CD8-positive, alpha-beta memory T cell (primary cell): ENCODE data around the gene TES. TPM values are rescaled to one million over a fixed set of nuclear protein-coding genes. Genes with fewer than 3 reads are reported as not detected.

ENCODE experiments used
- CTCF ChIA-PET: fragments of 350-600 bp; sonication (Branson Sonifier 250); formaldehyde crosslinking; loops from one replicate; lab custom pipeline; 2021; ENCODE audit warnings: antibody characterized with exemption; lab: Charles Lee
- POLR2A ChIA-PET: fragments of 350-600 bp; sonication (Branson Sonifier 250); formaldehyde crosslinking; loops from one replicate; lab custom pipeline; 2021; ENCODE audit warnings: antibody characterized with exemption; lab: Charles Lee
- DNase-seq, 5 donors: peaks; one replicate each; pipeline versions ENCODE4 v3.0.0 to v3.0.0-alpha.2; 2020 to 2022; ENCODE audit warnings: mixed read lengths in 1 of 5
- H3K27ac ChIP-seq: one replicate; pipeline ENCODE4 v1.7.0; 2013; ENCODE audit warnings: low read depth, mild to moderate bottlenecking, low read length, moderate library complexity
- H3K27me3 ChIP-seq: 2 replicates; pipeline ENCODE4 v1.7.0; 2013; ENCODE audit warnings: low read length, mild to moderate bottlenecking; ENCODE audit not compliant: insufficient read depth, poor library complexity, severe bottlenecking
- H3K36me3 ChIP-seq: 2 replicates; pipeline ENCODE4 v1.7.0; 2013; ENCODE audit warnings: mild to moderate bottlenecking, low read length, moderate library complexity; ENCODE audit not compliant: insufficient read depth
- H3K4me1 ChIP-seq: 2 replicates; pipeline ENCODE4 v1.7.0; 2013; ENCODE audit warnings: mild to moderate bottlenecking, low read length, moderate library complexity; ENCODE audit not compliant: insufficient read depth
- H3K4me3 ChIP-seq: 2 replicates; pipeline ENCODE4 v1.7.0; 2013; ENCODE audit warnings: mild to moderate bottlenecking, low read length
- H3K9me3 ChIP-seq: 2 replicates; pipeline ENCODE4 v1.7.0; 2013; ENCODE audit warnings: mild to moderate bottlenecking, low read length
- H3K27ac Mint-ChIP-seq, 8 donors: one replicate each; pipeline ENCODE4 v1.8.0; 2020 to 2021; ENCODE audit warnings: mixed read lengths in 8 of 8, mild to moderate bottlenecking in 6 of 8, inconsistent platforms in 3 of 8, moderate library complexity in 3 of 8
- H3K27me3 Mint-ChIP-seq, 2 donors: one replicate each; pipeline ENCODE4 v1.8.0; 2020 to 2021; ENCODE audit warnings: mixed read lengths in 2 of 2, mild to moderate bottlenecking in 1 of 2, moderate library complexity in 1 of 2
- H3K36me3 Mint-ChIP-seq, 3 donors: one replicate each; pipeline ENCODE4 v1.8.0; 2020 to 2021; ENCODE audit warnings: mixed read lengths in 3 of 3, inconsistent platforms in 1 of 3, mild to moderate bottlenecking in 1 of 3
- H3K4me1 Mint-ChIP-seq, 3 donors: one replicate each; pipeline ENCODE4 v1.8.0; 2020 to 2021; ENCODE audit warnings: mixed read lengths in 3 of 3, inconsistent platforms in 1 of 3, mild to moderate bottlenecking in 1 of 3
- H3K4me3 Mint-ChIP-seq, 7 donors: one replicate each; pipeline ENCODE4 v1.8.0; 2020 to 2021; ENCODE audit warnings: mixed read lengths in 7 of 7, mild to moderate bottlenecking in 6 of 7, moderate library complexity in 4 of 7, inconsistent platforms in 2 of 7
- H3K9me3 Mint-ChIP-seq, 5 donors: one replicate each; pipeline ENCODE4 v1.8.0; 2020 to 2022; ENCODE audit warnings: mixed read lengths in 5 of 5, mild to moderate bottlenecking in 3 of 5, moderate library complexity in 2 of 5, inconsistent platforms in 1 of 5
- polyA plus RNA-seq: library from polyadenylated mRNA; unstranded; fragments of 300-500 nt; fragmentation: Illumina TruSeq; gene quantifications from one replicate; pipeline ENCODE4 v1.2.3, GENCODE V29; 2021
- total RNA-seq, 2 experiments: library from RNA; stranded (reverse); gene quantifications; one replicate each; pipeline ENCODE4 v1.2.3, GENCODE V29; 2021

The TES gene
- total and polyA plus RNA-seq, 3 experiments from 2014 or later = 58.4 to 193 (median 59.0) TPM

DNA sequence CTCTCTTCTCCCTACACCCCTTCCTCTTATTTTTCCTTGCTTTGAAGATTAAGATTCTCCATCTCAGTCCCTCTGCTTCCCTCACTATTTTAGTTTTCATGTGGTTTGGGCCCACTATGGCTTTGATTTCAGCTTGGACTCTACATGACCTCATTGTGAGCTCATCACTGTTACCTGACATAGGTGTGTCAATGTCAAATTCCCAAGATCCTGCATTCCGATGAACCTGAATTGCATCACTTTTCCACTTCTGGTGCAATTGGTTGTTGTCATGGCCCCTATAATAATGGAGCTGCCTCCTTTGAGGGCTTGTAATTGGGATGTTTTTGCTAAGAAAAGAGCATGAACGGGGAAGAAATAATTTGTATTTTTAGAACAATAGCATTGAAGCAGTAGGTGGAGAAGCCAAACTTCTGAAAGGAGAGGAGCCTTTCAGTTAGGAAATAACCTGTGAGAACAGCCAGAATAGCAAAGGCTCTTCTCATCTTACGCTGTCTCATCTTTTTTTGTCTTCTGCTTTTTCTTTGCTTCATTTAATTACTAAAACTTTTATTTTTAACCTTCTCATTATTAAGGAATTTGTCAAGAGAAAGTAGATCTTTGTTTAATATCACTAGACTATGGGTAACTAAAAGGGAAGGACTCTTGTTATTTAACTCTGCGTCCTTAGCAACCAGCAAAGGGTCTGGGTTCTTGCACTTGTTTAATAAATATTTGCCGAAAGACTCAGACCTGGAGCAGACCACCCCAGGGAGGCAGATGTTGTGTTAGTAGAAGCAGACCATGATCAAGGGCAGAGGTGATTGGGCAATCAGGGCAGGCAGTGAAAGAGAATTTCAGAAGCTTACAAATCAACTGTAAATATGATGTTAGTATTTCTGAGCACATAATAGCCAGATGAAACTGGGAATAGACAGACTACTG is 95.4 kb downstream of the TES start:
- Histone ChIP-seq H3K4me3 (no peak overlapping the region), H3K27me3 (no peaks in the 10 kb centered on the region), H3K36me3 (no peaks in the 10 kb centered on the region), H3K9me3 (no peaks in the 10 kb centered on the region), H3K27ac (no peak overlapping the region), H3K4me1 (no peaks in the 10 kb centered on the region)
- DNase-seq = no peak
- ChIA-PET CTCF (no interaction called here), POLR2A (no interaction called here)
- Mint-ChIP-seq H3K9me3 (no peaks in the 10 kb centered on the region), H3K4me1 (no peaks in the 10 kb centered on the region), H3K4me3 (no peak overlapping the region), H3K27ac (no peak overlapping the region), H3K36me3 (no peaks in the 10 kb centered on the region), H3K27me3 (peaks cover 6 to 7% of the 10 kb centered on the region in 2 donors)

DNA sequence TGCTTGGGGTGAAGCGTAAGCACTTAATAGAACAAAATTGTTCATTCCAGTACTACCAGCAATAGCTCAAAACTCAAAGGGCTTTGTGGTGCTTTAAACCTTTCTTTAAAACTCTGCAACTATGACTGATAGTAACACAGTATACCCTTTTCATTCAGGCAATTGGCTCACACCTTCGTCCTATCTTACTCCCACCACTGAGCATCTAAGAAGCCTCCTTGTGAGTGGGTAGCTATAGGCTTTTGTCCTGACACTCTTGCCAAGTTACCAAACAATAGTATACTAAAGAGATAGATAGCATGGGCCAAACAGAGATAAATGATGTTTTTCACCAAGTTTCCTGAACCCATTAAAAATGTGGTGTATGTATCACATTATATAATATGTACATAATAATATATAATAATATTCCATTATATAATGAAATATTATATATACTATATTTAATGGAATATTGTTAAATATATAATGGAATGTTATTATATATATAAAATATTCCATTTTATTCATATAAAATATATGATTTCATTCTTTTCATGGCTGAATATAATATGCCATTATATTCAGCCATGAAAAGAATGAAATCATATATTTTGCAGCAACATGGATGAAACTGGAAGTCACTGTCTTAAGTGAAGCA is 96.2 kb downstream of the TES start:
- no peaks in the 10 kb centered on the region for H3K4me1 Mint-ChIP-seq
- Histone ChIP-seq H3K36me3 (no peaks in the 10 kb centered on the region), H3K27me3 (no peaks in the 10 kb centered on the region), H3K4me3 (no peak overlapping the region), H3K4me1 (no peaks in the 10 kb centered on the region), H3K9me3 (no peaks in the 10 kb centered on the region), H3K27ac (no peak overlapping the region)
- no peak overlapping the region for H3K4me3 Mint-ChIP-seq
- ChIA-PET CTCF (no interaction called here), POLR2A (no interaction called here)
- no peaks in the 10 kb centered on the region for H3K36me3 Mint-ChIP-seq
- DNase-seq = no peak
- peaks cover 4 to 7% of the 10 kb centered on the region in 2 donors for H3K27me3 Mint-ChIP-seq
- H3K27ac Mint-ChIP-seq = no peak overlapping the region
- H3K9me3 Mint-ChIP-seq = no peaks in the 10 kb centered on the region

DNA sequence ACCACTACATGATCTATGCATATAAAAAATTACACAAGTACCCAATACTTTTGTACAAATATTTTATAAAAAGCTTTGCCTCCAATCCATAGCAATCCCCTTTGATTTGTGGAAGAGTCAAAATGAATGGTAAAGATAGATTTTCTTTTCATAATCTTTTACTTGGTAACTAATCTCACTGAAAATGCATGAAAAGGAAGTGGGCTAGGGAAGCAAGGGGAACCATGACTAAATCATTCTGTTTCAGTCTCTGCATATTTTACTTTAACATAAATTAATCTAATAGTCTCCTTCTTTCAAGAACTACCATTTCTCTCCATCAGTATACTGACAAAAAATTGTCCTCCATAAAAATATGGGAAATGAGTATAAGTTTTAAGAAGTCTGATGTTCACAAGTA is 96.9 kb downstream of the TES start:
- Mint-ChIP-seq H3K4me3 (no peak overlapping the region), H3K9me3 (no peaks in the 10 kb centered on the region), H3K36me3 (no peaks in the 10 kb centered on the region), H3K27ac (no peak overlapping the region), H3K4me1 (no peaks in the 10 kb centered on the region), H3K27me3 (peaks cover 0 to 7% of the 10 kb centered on the region in 2 donors)
- no peaks in the 10 kb centered on the region for H3K9me3 ChIP-seq
- POLR2A ChIA-PET = no interaction called here
- H3K4me1 ChIP-seq = no peaks in the 10 kb centered on the region
- H3K36me3 ChIP-seq = no peaks in the 10 kb centered on the region
- no peaks in the 10 kb centered on the region for H3K27me3 ChIP-seq
- no peak overlapping the region for H3K4me3 ChIP-seq
- H3K27ac ChIP-seq = no peak overlapping the region
- CTCF ChIA-PET = no interaction called here
- no peak for DNase-seq

Other genes with a start within 250 kb of the TES start
- under 1 TPM; 0.35 to 0.39 TPM for gene TFEC, start 179.8 kb upstream of the TES start, total RNA-seq
- not detected for gene TFEC, start 179.8 kb upstream of the TES start, polyA plus RNA-seq